Pancreas (tissue), 10 donors: ENCODE results near the gene FANCC. TPM values are rescaled to one million over a fixed set of nuclear protein-coding genes. Genes with fewer than 3 reads are reported as not detected.
A peak's percentile ranks its signal among the peaks of the same experiment; 100 is the strongest.

ENCODE experiments used
- ATAC-seq, 4 donors: fragments of 200-7000 bp; cut with Tn5 transposase; one replicate each; pipeline versions ENCODE4 v1.8.0 to v1.9.1; 2020; ENCODE audit warnings: mild to moderate bottlenecking in 4 of 4, moderate library complexity in 4 of 4
- DNase-seq, 6 donors: peaks; one replicate each; pipeline ENCODE4 v3.0.0-alpha.2; 2020
- FAIRE-seq: peaks from 2 replicates; lab custom pipeline; 2012; peaks lifted over from hg19 to GRCh38; lab: Jason Lieb, UNC
- H3K27ac ChIP-seq, 4 donors: fragments of 200-600 bp; sonication (generic); 1 replicate in 3 of 4; 2 replicates in 1 of 4; pipeline versions ENCODE4 v1.5.0 to v1.8.0; 2020
- H3K27me3 ChIP-seq, 4 donors: fragments of 200-600 bp; one replicate each; pipeline ENCODE4 v1.8.0; 2021
- H3K36me3 ChIP-seq, 3 donors: fragments of 200-600 bp; sonication (generic) in 1 of 3; one replicate each; pipeline versions ENCODE4 v1.5.0 to v1.8.0; 2020 to 2021
- H3K4me1 ChIP-seq, 3 donors: fragments of 200-600 bp; one replicate each; pipeline ENCODE4 v1.8.0; 2021
- H3K4me3 ChIP-seq, 4 donors: fragments of 200-600 bp; sonication (generic) in 2 of 4; one replicate each; pipeline versions ENCODE4 v1.5.0 to v1.8.0; 2020 to 2021
- H3K9me3 ChIP-seq, 4 donors: fragments of 200-600 bp; one replicate each; pipeline ENCODE4 v1.8.0; 2021
- CTCF ChIP-seq, 4 donors: fragments of 200-600 bp; sonication (generic) in 3 of 4; IDR thresholded peaks; one replicate each; pipeline versions ENCODE4 v1.5.0 to v1.8.0; 2021; ENCODE audit warnings: antibody characterized with exemption in 4 of 4
- WGBS, 2 donors: extraction: QIAGEN DNeasy Blood & Tissue Kit; methylation state at CpG; one replicate each; pipeline ENCODE4 v1.1.7; 2013; 5-methylcytosine and 5-hydroxymethylcytosine counted together
- intact Hi-C, 3 donors: fragments of 100-400 bp; cut with DNase I; formaldehyde crosslinking; loops; one replicate each; pipeline versions ENCODE4 v1.11.1 to v1.14.2; 2022
- polyA plus RNA-seq, 2 donors: library from polyadenylated mRNA; stranded (reverse); fragments of 200-250 nt; gene quantifications; one replicate each; pipeline ENCODE4 v1.2.3, GENCODE V29; 2013
- total RNA-seq, 6 donors: library from RNA; stranded (reverse); fragmentation: NEBNext Ultra II Directional in 4 of 6; extraction: Animal tissue kit (Norgen Biotek cat#: 25700) in 4 of 6; gene quantifications; one replicate each; pipeline versions ENCODE4 v1.2.1 to v1.2.4, GENCODE V29; 2021 to 2023
- donor health status: healthy with polysubstance abuse.
- donor health status: DM: no; HTN: no; CAD: no; lungs with moderate emphysema.
- donor health status: DM: no; HTN: no; CAD: no.
- donor health status: control.
- donor health status: control.
- donor health status: Bipolar disorder and iron deficiency.
- donor health status: DM: yes; HTN: yes; CAD: no.
- donor health status: DM: no; HTN: no; CAD: no.
- donor health status: DM: no; HTN: no; CAD: no.
- donor health status: DM: yes; HTN: yes; CAD: no.

The FANCC gene
- total and polyA plus RNA-seq, 8 donors = 3.8 to 9.9 (median 4.6) TPM

- Histone ChIP-seq H3K36me3 (peaks cover 0 to 40% (median 6%) of the 10 kb centered on the region in 3 donors), H3K27ac (no peak overlapping the region), H3K9me3 (no peaks in the 10 kb centered on the region), H3K4me1 (peaks cover 0 to 11% (median 0%) of the 10 kb centered on the region in 3 donors), H3K27me3 (no peaks in the 10 kb centered on the region), H3K4me3 (no peak overlapping the region)
- no peak for TF ChIP-seq CTCF (IDR thresholded peaks at IDR 0.05)
- 89 to 90% methylated on average over 12 of the region's 12 CpGs for WGBS, 2 donors
- DNase-seq (peak in 1 of 6 donors; percentile 14), FAIRE-seq (no peak), ATAC-seq (no peak)
- intact Hi-C loops = no loop called here
Measured at GRCh38 chr9:95112436-95113280, 204.9 kb downstream of the FANCC start.

- Histone ChIP-seq H3K27ac (no peak overlapping the region), H3K36me3 (peaks cover 0 to 40% (median 6%) of the 10 kb centered on the region in 3 donors), H3K9me3 (no peaks in the 10 kb centered on the region), H3K27me3 (no peaks in the 10 kb centered on the region), H3K4me3 (no peak overlapping the region), H3K4me1 (peaks cover 0 to 20% (median 8%) of the 10 kb centered on the region in 3 donors)
- no peak for TF ChIP-seq CTCF (IDR thresholded peaks at IDR 0.05)
- WGBS, 2 donors = 90 to 94% methylated on average over 11 of the region's 11 CpGs
- intact Hi-C loops = no loop called here
- no peak for ATAC-seq
- DNase-seq = peak in 1 of 6 donors; percentile 11
- no peak for FAIRE-seq
Measured at GRCh38 chr9:95111716-95112115, 205.8 kb downstream of the FANCC start.

GRCh38 chr9:95110921-95111525 lies 206.5 kb downstream of the FANCC start:
- no peaks in the 10 kb centered on the region for H3K27me3 ChIP-seq
- H3K36me3 ChIP-seq = peaks cover 0 to 40% (median 6%) of the 10 kb centered on the region in 3 donors
- H3K4me3 ChIP-seq = no peak overlapping the region
- DNase-seq = peak in 1 of 6 donors; percentile 20
- ATAC-seq = no peak
- no peak overlapping the region for H3K27ac ChIP-seq
- intact Hi-C loops = no loop called here
- H3K9me3 ChIP-seq = no peaks in the 10 kb centered on the region
- TF ChIP-seq CTCF (IDR thresholded peaks at IDR 0.05) = no peak
- 88 to 90% methylated on average over 14 of the region's 14 CpGs for WGBS, 2 donors
- peaks cover 0 to 13% (median 11%) of the 10 kb centered on the region in 3 donors for H3K4me1 ChIP-seq
- no peak for FAIRE-seq

GRCh38 chr9:95109456-95109855 lies 208.1 kb downstream of the FANCC start:
- DNase-seq (peak in 1 of 6 donors; percentile 17), ATAC-seq (no peak), FAIRE-seq (no peak)
- 75 to 83% methylated on average over 8 of the region's 8 CpGs for WGBS, 2 donors
- Histone ChIP-seq H3K36me3 (peaks cover 0 to 40% (median 6%) of the 10 kb centered on the region in 3 donors), H3K4me3 (no peak overlapping the region), H3K9me3 (no peaks in the 10 kb centered on the region), H3K27ac (no peak overlapping the region), H3K4me1 (peaks cover 0 to 11% (median 9%) of the 10 kb centered on the region in 3 donors), H3K27me3 (no peaks in the 10 kb centered on the region)
- no peak for TF ChIP-seq CTCF (IDR thresholded peaks at IDR 0.05)
- intact Hi-C loops = no loop called here
